Endothelial cell of umbilical vein (primary cell): ENCODE data around the gene TATDN3. TPM values are rescaled to one million over a fixed set of nuclear protein-coding genes. Genes with fewer than 3 reads are reported as not detected.

Source experiments
- BruUV-seq: library from RNA; stranded (reverse); fragments of 400-500 nt; replicated peaks from 2 replicates; lab custom pipeline; 2021; lab: Mats Ljungman, UMichigan
- CTCF ChIA-PET: fragments of 300-600, 350-600 bp; sonication (Branson Sonifier 250); formaldehyde crosslinking; loops from one replicate; lab custom pipeline; 2021; ENCODE audit warnings: antibody characterized with exemption, inconsistent platforms; lab: Charles Lee
- POLR2A ChIA-PET: fragments of 300-600, 350-600 bp; sonication (Branson Sonifier 250); formaldehyde crosslinking; loops from one replicate; lab custom pipeline; 2021; ENCODE audit warnings: antibody characterized with exemption, inconsistent platforms; lab: Charles Lee
- DNase-seq: peaks from one replicate; pipeline ENCODE4 v3.0.0-alpha.2; 2011; ENCODE audit warnings: low read depth, low spot score
- FAIRE-seq: peaks from 2 replicates; lab custom pipeline; 2011; peaks lifted over from hg19 to GRCh38; lab: Jason Lieb, UNC
- H2AFZ ChIP-seq: 2 replicates; pipeline ENCODE4 v1.6.0; 2012; ENCODE audit warnings: low read depth, low read length, control low read depth, inconsistent platforms
- H3K27ac ChIP-seq: 2 replicates; pipeline ENCODE4 v1.5.1; 2011; ENCODE audit warnings: low read depth, mild to moderate bottlenecking, control low read depth, low read length, moderate library complexity; ENCODE audit not compliant: insufficient read depth
- H3K27me3 ChIP-seq, 2 experiments: 2 replicates each; pipeline versions ENCODE4 v1.6.0 to v1.6.1; 2011; ENCODE audit warnings: low read length in 2 of 2, mixed read lengths in 1 of 2; ENCODE audit not compliant: control insufficient read depth in 2 of 2, insufficient read depth in 2 of 2
- H3K36me3 ChIP-seq, 2 experiments: 2 replicates in 1 of 2; 3 replicates in 1 of 2; pipeline ENCODE4 v1.5.1; 2011; ENCODE audit warnings: low read length in 2 of 2, mild to moderate bottlenecking in 1 of 2, moderate library complexity in 1 of 2; ENCODE audit not compliant: control insufficient read depth in 2 of 2, insufficient read depth in 2 of 2; ENCODE audit errors: extremely low read depth in 1 of 2
- H3K4me1 ChIP-seq: 3 replicates; pipeline ENCODE4 v1.5.1; 2011; ENCODE audit warnings: mild to moderate bottlenecking, low read length; ENCODE audit not compliant: control insufficient read depth, insufficient read depth; ENCODE audit errors: extremely low read depth
- H3K4me2 ChIP-seq: 2 replicates; pipeline ENCODE4 v1.6.1; 2011; ENCODE audit warnings: low read length, control low read depth, mixed read lengths; ENCODE audit not compliant: insufficient read depth
- H3K4me3 ChIP-seq, 3 experiments: fragments of 200-600 bp in 1 of 3; sonication (generic), shearing (Covaris generic) in 1 of 3; replicated peaks in 1 of 3; 2 replicates each; pipeline ENCODE4 v1.5.1; 2011 to 2016; ENCODE audit warnings: control low read depth in 3 of 3, low read length in 3 of 3, mild to moderate bottlenecking in 2 of 3, inconsistent platforms in 1 of 3, low read depth in 1 of 3, moderate library complexity in 1 of 3; ENCODE audit not compliant: insufficient read depth in 1 of 3
- H3K79me2 ChIP-seq: 2 replicates; pipeline ENCODE4 v1.6.0; 2012; ENCODE audit warnings: low read length, inconsistent platforms; ENCODE audit not compliant: control insufficient read depth, insufficient read depth
- H3K9ac ChIP-seq: replicated peaks from 2 replicates; pipeline ENCODE3; 2011; ENCODE audit warnings: low read length, control low read depth; ENCODE audit not compliant: insufficient read depth; ENCODE audit errors: extremely low read depth
- H3K9me1 ChIP-seq: replicated peaks from 3 replicates; pipeline ENCODE4 v1.6.0; 2011; ENCODE audit warnings: mild to moderate bottlenecking, low read length; ENCODE audit not compliant: control insufficient read depth, insufficient read depth; ENCODE audit errors: extremely low read depth
- H3K9me3 ChIP-seq: replicated peaks from 2 replicates; pipeline ENCODE4 v1.5.1; 2012; ENCODE audit warnings: low read length, inconsistent platforms; ENCODE audit not compliant: control insufficient read depth, insufficient read depth
- H4K20me1 ChIP-seq: replicated peaks from 2 replicates; pipeline ENCODE3; 2011; ENCODE audit warnings: mild to moderate bottlenecking, low read length; ENCODE audit not compliant: control insufficient read depth, insufficient read depth; ENCODE audit errors: extremely low read depth
- EZH2 ChIP-seq: IDR thresholded peaks from 2 replicates; pipeline ENCODE4 v1.6.1; 2012; ENCODE audit warnings: borderline replicate concordance, low read depth, mild to moderate bottlenecking, moderate library complexity, low read length, inconsistent platforms; ENCODE audit not compliant: severe bottlenecking
- FOS ChIP-seq: IDR thresholded peaks from 2 replicates; pipeline ENCODE4 v1.6.1; 2011; ENCODE audit warnings: mild to moderate bottlenecking, low read length, moderate library complexity, borderline replicate concordance; ENCODE audit not compliant: insufficient read depth
- GATA2 ChIP-seq: IDR thresholded peaks from 2 replicates; pipeline ENCODE4 v1.7.0; 2011; ENCODE audit warnings: low read depth, mild to moderate bottlenecking, moderate library complexity, mixed read lengths, low read length; ENCODE audit not compliant: insufficient read length, insufficient read depth
- JUN ChIP-seq: IDR thresholded peaks from 2 replicates; pipeline ENCODE4 v1.6.1; 2011; ENCODE audit warnings: borderline replicate concordance, low read depth; ENCODE audit not compliant: insufficient read length, insufficient read depth
- MAX ChIP-seq: IDR thresholded peaks from 2 replicates; pipeline ENCODE4 v1.6.1; 2011; ENCODE audit not compliant: insufficient read depth, insufficient read length
- MYC ChIP-seq: IDR thresholded peaks from one replicate; pipeline ENCODE4 v1.6.1; 2011; ENCODE audit warnings: mild to moderate bottlenecking, low read depth, low read length
- POLR2A ChIP-seq: IDR thresholded peaks from 2 replicates; pipeline ENCODE4 v1.6.1; 2012; ENCODE audit warnings: low read depth, mild to moderate bottlenecking, control low read depth, low read length
- POLR2AphosphoS5 ChIP-seq: IDR thresholded peaks from 2 replicates; pipeline ENCODE4 v1.6.1; 2012; ENCODE audit warnings: low read depth, mild to moderate bottlenecking, control low read depth, low read length, moderate library complexity; ENCODE audit not compliant: insufficient read depth
- dilution Hi-C: fragments of 300-500 bp; cut with MboI; formaldehyde crosslinking; loops from one replicate; pipeline ENCODE4 v1.15.0; 2019; ENCODE audit warnings: low sequenced_read_pairs; ENCODE audit not compliant: extremely low pct_ligation_motif_present
- intact Hi-C: fragments of 100-400 bp; cut with micrococcal nuclease; formaldehyde crosslinking; loops from one replicate; pipeline ENCODE4 v1.10.0; 2022
- polyA plus RNA-seq, 4 experiments: library from polyadenylated mRNA; depleted of rRNA in 3 of 4; stranded (reverse) in 3 of 4; unstranded in 1 of 4; fragments of >200 nt; gene quantifications; 2 replicates each; pipeline versions ENCODE4 v1.2.1 to v1.2.3, GENCODE V29; 2011 to 2012; ENCODE audit warnings: missing spikeins in 1 of 4
- total RNA-seq: library from RNA; stranded (reverse); gene quantifications from 2 replicates; pipeline ENCODE4 v1.2.3, GENCODE V29; 2021
- TF ChIP-seq, protein P1 (sequence below), 2 donors: IDR thresholded peaks; 1 replicate in 1 of 2; 2 replicates in 1 of 2; pipeline ENCODE4 v1.5.1; 2011; ENCODE audit warnings: low read length in 2 of 2, mild to moderate bottlenecking in 2 of 2, moderate library complexity in 2 of 2, control low read depth in 1 of 2, inconsistent platforms in 1 of 2, low read depth in 1 of 2; ENCODE audit not compliant: insufficient read depth in 1 of 2; ENCODE audit errors: extremely low read depth in 1 of 2

The TATDN3 gene
- total and polyA plus RNA-seq, 2 donors (not counting 3 experiments of a cell fraction or from before 2014, with no cell fraction given) = 4.3 to 8.0 TPM

- Histone ChIP-seq H3K27me3 (no peaks in the 10 kb centered on the region), H3K4me1 (no peaks in the 10 kb centered on the region), H2AFZ (no peak overlapping the region), H3K27ac (no peak overlapping the region), H3K9me1 (no peaks in the 10 kb centered on the region), H3K4me2 (no peak overlapping the region), H3K9me3 (no peaks in the 10 kb centered on the region), H3K4me3 (no peak overlapping the region), H4K20me1 (no peaks in the 10 kb centered on the region), H3K79me2 (no peaks in the 10 kb centered on the region), H3K9ac (no peak overlapping the region), H3K36me3 (no peaks in the 10 kb centered on the region)
- DNase-seq = no peak
- dilution Hi-C loops (no loop called here), intact Hi-C loops (no loop called here)
- ChIA-PET POLR2A (no interaction called here), CTCF (interaction anchor here (1.4 to 2.5 kb wide), 3 partner anchors 9 to 56 kb away, joined by 3 to 13 read pairs (median 6); no protein-coding TSS in a partner anchor)
- no TSS peak for BruUV-seq
- FAIRE-seq = no peak
- TF ChIP-seq MAX = no peak
- no peak for TF ChIP-seq FOS
- no peak for TF ChIP-seq MYC
- TF ChIP-seq POLR2AphosphoS5 = no peak
- no peak for TF ChIP-seq GATA2
- no peak for TF ChIP-seq POLR2A
- TF ChIP-seq, protein P1, sequence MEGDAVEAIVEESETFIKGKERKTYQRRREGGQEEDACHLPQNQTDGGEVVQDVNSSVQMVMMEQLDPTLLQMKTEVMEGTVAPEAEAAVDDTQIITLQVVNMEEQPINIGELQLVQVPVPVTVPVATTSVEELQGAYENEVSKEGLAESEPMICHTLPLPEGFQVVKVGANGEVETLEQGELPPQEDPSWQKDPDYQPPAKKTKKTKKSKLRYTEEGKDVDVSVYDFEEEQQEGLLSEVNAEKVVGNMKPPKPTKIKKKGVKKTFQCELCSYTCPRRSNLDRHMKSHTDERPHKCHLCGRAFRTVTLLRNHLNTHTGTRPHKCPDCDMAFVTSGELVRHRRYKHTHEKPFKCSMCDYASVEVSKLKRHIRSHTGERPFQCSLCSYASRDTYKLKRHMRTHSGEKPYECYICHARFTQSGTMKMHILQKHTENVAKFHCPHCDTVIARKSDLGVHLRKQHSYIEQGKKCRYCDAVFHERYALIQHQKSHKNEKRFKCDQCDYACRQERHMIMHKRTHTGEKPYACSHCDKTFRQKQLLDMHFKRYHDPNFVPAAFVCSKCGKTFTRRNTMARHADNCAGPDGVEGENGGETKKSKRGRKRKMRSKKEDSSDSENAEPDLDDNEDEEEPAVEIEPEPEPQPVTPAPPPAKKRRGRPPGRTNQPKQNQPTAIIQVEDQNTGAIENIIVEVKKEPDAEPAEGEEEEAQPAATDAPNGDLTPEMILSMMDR (IDR thresholded peaks at IDR 0.05; ENCODE audit: extremely low read depth in 1 of 2, insufficient read depth in 1 of 2, low read depth in 1 of 2, low read length in 2 of 2) = no peak
- TF ChIP-seq EZH2 = no peak
- TF ChIP-seq JUN = no peak
These were observed 14.1 kb downstream of the TATDN3 start for GRCh38 chr1:212805767-212806166.
